Dermis blood vessel endothelial cell (primary cell): ENCODE data around the gene LTBP1. TPM values are rescaled to one million over a fixed set of nuclear protein-coding genes. Genes with fewer than 3 reads are reported as not detected.
"Not testable (repeated sequence)": the region's sequence is repeated elsewhere in the genome, so short reads cannot be mapped to it uniquely, and the experiment has no call there.

Experiments used
- DNase-seq: peaks from one replicate; pipeline ENCODE4 v3.0.0; 2010
- total RNA-seq: library from RNA; depleted of rRNA; stranded (reverse); fragments of >200 nt; gene quantifications from 2 replicates; pipeline ENCODE4 v1.2.3, GENCODE V29; 2014

Gene LTBP1
- total RNA-seq, 1 donor from 2014 or later: 37.9 TPM

DNA sequence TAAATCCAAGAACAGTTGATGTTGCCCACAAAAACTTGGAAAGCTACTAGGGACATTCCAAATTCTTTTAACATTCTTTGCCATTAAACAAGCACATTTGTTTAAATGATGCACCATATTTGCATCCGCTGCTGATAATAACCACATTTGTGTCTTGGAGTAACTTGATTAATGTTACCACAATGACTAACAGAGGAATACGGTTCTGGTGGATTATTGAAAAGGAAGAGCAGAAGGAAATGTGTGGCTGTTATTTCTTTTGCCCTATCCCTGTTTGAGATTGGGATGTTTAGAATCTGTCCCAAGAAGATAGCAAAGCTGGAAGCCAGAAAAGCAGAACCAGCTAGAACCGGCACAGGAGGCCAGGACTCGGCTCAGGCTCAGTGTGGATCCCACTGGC, 490.5 kb downstream of the LTBP1 start:
- peak; percentile 53 for DNase-seq

DNA sequence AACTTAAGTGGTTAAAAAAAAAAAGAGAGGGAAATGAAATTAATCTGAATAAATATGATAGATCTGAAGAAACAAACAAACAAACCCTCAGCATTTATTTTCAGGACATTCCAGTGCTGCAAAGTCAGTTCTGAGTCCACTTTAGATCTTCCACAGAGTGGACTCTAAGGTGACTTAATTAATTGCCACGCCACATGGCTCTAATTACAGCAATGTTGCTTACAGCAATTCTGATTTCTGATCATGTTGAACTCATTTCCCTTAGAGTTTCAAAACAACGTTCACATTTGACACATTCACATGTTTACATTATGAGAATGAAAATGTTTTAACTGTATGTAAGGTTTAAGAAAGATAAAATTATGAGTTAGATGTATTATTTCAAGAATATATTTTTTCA, 491.1 kb downstream of the LTBP1 start:
- DNase-seq: peak; percentile 30

DNA sequence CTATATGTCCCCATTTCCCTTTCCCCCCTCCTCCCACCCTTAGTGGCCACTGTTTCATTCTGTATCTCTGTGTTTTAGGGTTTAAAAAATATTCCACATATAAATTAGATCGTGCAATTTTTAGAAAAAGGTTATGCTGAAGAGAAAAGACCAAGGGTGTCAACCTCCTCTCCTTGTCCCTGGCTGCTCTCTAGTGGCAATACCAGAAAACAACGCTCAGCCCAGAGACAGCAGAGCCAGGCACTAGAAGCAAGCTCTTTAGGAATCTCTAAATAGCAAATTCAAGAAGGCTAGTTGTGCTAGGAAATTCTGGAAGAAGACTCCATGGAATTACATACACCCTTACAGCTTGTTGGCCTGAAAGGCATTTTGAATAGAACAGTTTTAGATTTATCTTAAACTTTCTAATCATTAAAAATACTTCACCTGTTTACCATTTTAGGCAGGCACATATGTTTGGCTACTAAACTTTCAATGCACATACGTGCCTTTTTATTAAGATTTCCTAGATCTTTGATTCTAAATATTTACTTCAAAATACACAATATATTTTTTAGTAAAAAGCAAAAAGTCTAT, 494.6 kb downstream of the LTBP1 start:
- peak; percentile 89 for DNase-seq

DNA sequence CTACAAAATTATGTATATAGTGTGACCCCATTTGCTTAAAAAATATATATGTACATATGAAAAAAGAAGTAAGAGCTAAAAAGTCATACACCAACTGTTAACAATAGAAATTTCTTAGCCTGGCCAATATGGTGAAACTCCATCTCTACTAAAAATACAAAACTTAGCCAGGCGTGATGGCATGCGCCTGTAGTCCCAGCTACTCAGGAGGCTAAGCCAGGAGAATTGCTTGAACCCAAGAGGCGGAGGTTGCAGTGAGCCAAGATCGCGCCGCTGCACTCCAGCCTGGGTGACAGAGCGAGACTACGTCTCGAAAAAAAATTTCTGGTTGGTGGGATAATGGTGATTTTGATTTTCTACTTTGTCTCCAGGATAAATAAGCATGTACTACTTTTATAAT, 495.3 kb downstream of the LTBP1 start:
- not testable (repeated sequence) for DNase-seq

DNA sequence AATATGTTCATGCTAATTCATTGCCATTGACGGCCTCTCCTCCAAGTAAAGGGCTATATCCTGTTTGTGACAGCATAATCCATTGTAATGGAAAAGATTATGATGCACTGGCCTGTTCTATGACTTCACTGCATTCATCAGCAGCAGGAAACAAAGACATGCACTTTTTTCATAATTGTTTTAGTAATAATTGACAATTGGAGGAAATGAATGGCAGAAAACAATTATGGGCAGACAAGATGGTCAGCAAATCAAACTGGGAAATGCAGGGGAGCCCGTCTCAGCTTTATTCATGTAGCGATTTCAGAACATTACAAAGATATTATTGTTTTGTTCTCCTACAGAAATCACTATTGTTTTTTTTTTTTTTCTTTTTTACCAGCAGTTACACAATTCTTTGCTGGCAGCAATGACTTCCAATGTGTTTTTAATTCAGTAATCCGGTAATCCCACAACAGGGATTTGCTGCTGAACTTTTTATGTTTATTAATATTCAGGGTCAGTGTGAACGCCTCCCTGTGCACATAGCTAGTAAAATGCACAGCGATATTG, 495.9 kb downstream of the LTBP1 start:
- peak; percentile 93 for DNase-seq

DNA sequence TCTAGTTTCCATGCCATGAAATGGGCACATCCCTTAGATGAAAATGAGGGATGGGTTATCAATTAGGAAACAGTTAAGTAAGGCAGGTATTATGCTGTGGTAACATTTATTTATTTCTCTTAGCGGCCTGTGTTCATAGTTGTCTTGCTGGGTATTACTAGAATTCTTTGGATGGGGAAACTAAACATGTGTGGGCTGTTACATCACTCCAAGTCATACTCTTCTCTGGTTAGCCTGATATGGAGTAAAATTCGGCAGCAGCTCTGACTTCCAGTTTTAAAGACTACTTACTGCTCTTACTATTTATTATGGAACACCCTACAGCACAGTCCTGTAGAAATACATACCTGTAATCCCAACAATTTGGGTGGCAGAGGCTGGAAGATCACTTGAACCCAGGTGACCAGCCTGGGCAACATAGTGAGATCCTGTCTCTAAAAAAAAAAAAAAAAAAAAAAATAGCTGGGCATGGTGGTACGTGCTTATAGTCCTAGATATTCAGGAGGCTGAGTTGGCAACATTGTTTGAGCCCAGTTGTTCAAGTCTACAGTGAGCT, 496.6 kb downstream of the LTBP1 start:
- no peak for DNase-seq

DNA sequence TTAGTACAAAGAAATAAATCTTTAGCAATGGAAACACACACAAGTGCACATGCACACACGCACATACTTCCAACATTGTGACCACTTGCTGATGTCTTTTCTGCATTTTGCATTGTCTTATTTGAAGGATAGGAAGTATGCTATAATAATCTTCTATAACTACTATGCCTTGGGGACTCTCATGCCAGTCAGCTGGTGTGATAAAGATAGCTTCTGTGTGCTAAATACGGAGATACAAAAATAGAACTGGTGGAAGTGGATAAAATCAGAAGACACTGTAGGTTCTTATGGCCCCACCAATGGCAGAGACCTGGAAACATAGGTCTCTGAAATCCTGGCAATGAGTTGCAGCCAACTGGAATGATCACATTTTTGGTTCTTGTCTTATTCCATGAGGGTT, 498.2 kb downstream of the LTBP1 start:
- no peak for DNase-seq

DNA sequence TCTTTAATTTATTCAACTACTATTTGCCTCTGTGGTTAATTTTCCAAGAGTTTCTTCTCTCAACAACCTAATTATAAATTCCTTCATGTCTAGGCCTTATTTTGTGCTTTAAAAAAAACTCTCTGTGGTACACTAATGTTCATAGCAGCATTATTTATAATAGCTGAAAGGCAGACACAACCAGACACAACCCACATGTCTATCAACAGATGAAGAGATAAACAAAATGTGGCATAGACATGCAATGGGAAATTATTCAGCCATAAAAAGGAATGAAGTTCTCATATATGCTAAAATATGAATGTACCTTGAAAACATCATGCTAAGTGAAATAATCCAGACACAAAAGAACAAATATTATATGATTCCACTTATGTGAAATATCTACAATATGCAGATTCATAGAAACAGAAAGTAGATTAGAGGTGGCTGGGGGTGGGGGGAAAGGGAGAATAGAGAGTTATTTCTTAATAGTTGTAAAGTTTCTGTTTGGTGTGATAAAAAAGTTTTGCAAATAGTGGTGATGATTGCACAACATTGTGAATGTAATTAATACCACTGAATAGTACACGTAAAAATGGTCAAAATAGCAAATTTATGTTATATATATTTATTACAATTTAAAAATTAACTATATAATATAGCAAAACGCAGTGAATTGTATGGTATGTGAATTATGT, 501.6 kb downstream of the LTBP1 start:
- no peak for DNase-seq
